SK-N-SH treated with all-trans-retinoic acid at 6 μM for 48 hours (cell line): Measurements from ENCODE around the gene ZNF410.

Experiments
- ARNTL ChIP-seq: fragments of 450-650 bp; formaldehyde crosslinking; IDR thresholded peaks from 2 replicates; pipeline ENCODE4 v1.5.0; 2020; ENCODE audit warnings: low read depth, mild to moderate bottlenecking, moderate library complexity, borderline replicate concordance
- CREB5 ChIP-seq: fragments of 250-450 bp; sonication (Bioruptor Pico); IDR thresholded peaks from 2 replicates; pipeline ENCODE4 v1.5.1; 2020; ENCODE audit warnings: low read depth, mild to moderate bottlenecking, moderate library complexity
- CSRNP3 ChIP-seq: fragments of 250-450 bp; sonication (Bioruptor Pico); IDR thresholded peaks from 2 replicates; pipeline ENCODE4 v1.5.1; 2021; ENCODE audit warnings: mild to moderate bottlenecking, moderate library complexity
- GLIS3 ChIP-seq: fragments of 250-450 bp; sonication (Bioruptor Pico); IDR thresholded peaks from 2 replicates; pipeline ENCODE4 v1.5.0; 2020; ENCODE audit warnings: mild to moderate bottlenecking, moderate library complexity
- OSR1 ChIP-seq: fragments of 250-450 bp; sonication (Bioruptor Pico); IDR thresholded peaks from 2 replicates; pipeline ENCODE4 v1.8.0; 2022; ENCODE audit warnings: moderate library complexity, mild to moderate bottlenecking, inconsistent platforms
- PATZ1 ChIP-seq: fragments of 250-450 bp; sonication (Bioruptor Pico); IDR thresholded peaks from 2 replicates; pipeline ENCODE4 v1.8.0; 2020; ENCODE audit warnings: mild to moderate bottlenecking, moderate library complexity, borderline replicate concordance
- PPARA ChIP-seq: fragments of 250-450 bp; sonication (Bioruptor Pico); IDR thresholded peaks from 2 replicates; pipeline ENCODE4 v1.5.0; 2020; ENCODE audit warnings: mild to moderate bottlenecking, borderline replicate concordance
- RARB ChIP-seq: fragments of 250-450 bp; sonication (Bioruptor Pico); IDR thresholded peaks from 2 replicates; pipeline ENCODE4 v1.8.0; 2021; ENCODE audit warnings: mild to moderate bottlenecking, moderate library complexity
- TCF4 ChIP-seq: fragments of 250-450 bp; sonication (Bioruptor Pico); IDR thresholded peaks from 2 replicates; pipeline ENCODE4 v1.8.0; 2021; ENCODE audit warnings: mild to moderate bottlenecking, moderate library complexity, borderline replicate concordance
- ZFP3 ChIP-seq: fragments of 250-450 bp; sonication (Bioruptor Pico); IDR thresholded peaks from 2 replicates; pipeline ENCODE4 v1.5.0; 2020; ENCODE audit warnings: mild to moderate bottlenecking, moderate library complexity
- ZNF70 ChIP-seq: fragments of 450-650 bp; formaldehyde crosslinking; IDR thresholded peaks from 2 replicates; pipeline ENCODE4 v1.5.0; 2020; ENCODE audit warnings: mild to moderate bottlenecking, moderate library complexity

- TF ChIP-seq OSR1 (CRISPR knock-in tag) (no peak), CREB5 (no peak), ZFP3 (CRISPR knock-in tag) (no peak), GLIS3 (CRISPR knock-in tag) (no peak), ZNF70 (no peak), ARNTL (CRISPR knock-in tag) (no peak), RARB (CRISPR knock-in tag) (no peak), PATZ1 (no peak), TCF4 (no peak), CSRNP3 (CRISPR knock-in tag) (no peak), PPARA (CRISPR knock-in tag) (no peak)
Measured at GRCh38 chr14:73916324-73916723, 29.7 kb downstream of the ZNF410 start.
